OCI-LY1 (cell line): ENCODE data around the gene RPH3AL.

Experiments
- H2AFZ ChIP-seq: fragments of 200-600 bp; sonication (generic), shearing (Covaris generic); 2 replicates; pipeline ENCODE4 v1.6.0; 2014; ENCODE audit warnings: antibody characterized with exemption, mild to moderate bottlenecking, low read length
- H3F3A ChIP-seq: fragments of 200-600 bp; sonication (generic), shearing (Covaris generic); 2 replicates; pipeline ENCODE4 v1.6.0; 2014; ENCODE audit warnings: mild to moderate bottlenecking, antibody characterized with exemption, low read length, moderate library complexity; ENCODE audit not compliant: insufficient read depth
- H3K27ac ChIP-seq: fragments of 200-600 bp; sonication (generic); 2 replicates; pipeline ENCODE4 v1.5.1; 2014; ENCODE audit warnings: low read length, mixed run types, mild to moderate bottlenecking, low read depth; ENCODE audit not compliant: poor library complexity, severe bottlenecking
- H3K27me3 ChIP-seq: fragments of 200-600 bp; sonication (generic); 2 replicates; pipeline ENCODE4 v1.6.0; 2014; ENCODE audit warnings: antibody characterized with exemption, mild to moderate bottlenecking, low read length, moderate library complexity; ENCODE audit not compliant: insufficient read depth
- H3K36me3 ChIP-seq: fragments of 200-600 bp; sonication (generic); 2 replicates; pipeline ENCODE4 v1.6.1; 2014; ENCODE audit warnings: mild to moderate bottlenecking, antibody characterized with exemption, low read length, moderate library complexity, mixed read lengths; ENCODE audit not compliant: insufficient read depth
- H3K4me1 ChIP-seq: fragments of 200-600 bp; sonication (generic); 2 replicates; pipeline ENCODE4 v1.5.1; 2014; ENCODE audit warnings: mild to moderate bottlenecking, low read length, moderate library complexity; ENCODE audit not compliant: insufficient read depth, severe bottlenecking
- H3K4me2 ChIP-seq: fragments of 200-600 bp; sonication (generic), shearing (Covaris generic); 2 replicates; pipeline ENCODE4 v1.6.1; 2014; ENCODE audit warnings: low read length
- H3K4me3 ChIP-seq: fragments of 200-600 bp; sonication (generic); 2 replicates; pipeline ENCODE4 v1.5.1; 2014; ENCODE audit warnings: low read length, low read depth, mild to moderate bottlenecking, mixed read lengths; ENCODE audit not compliant: poor library complexity, severe bottlenecking
- H3K79me2 ChIP-seq: fragments of 200-600 bp; shearing (Covaris generic); 2 replicates; pipeline ENCODE4 v1.6.1; 2016; ENCODE audit warnings: mixed run types, low read length, mixed read lengths; ENCODE audit not compliant: insufficient read depth
- H3K9ac ChIP-seq: fragments of 200-600 bp; sonication (generic), shearing (Covaris generic); 2 replicates; pipeline ENCODE4 v1.6.1; 2014; ENCODE audit warnings: mild to moderate bottlenecking, low read length, mixed read lengths
- H3K9me2 ChIP-seq: fragments of 200-600 bp; sonication (generic), shearing (Covaris generic); 2 replicates; pipeline ENCODE4 v1.6.1; 2014; ENCODE audit warnings: low read depth, mild to moderate bottlenecking, low read length, mixed read lengths
- H3K9me3 ChIP-seq: fragments of 200-600 bp; shearing (Covaris generic); 2 replicates; pipeline ENCODE4 v1.6.1; 2014; ENCODE audit warnings: low read length, mixed read lengths
- H4K20me1 ChIP-seq: fragments of 200-600 bp; sonication (generic), shearing (Covaris generic); 2 replicates; pipeline ENCODE4 v1.6.0; 2016; ENCODE audit warnings: mild to moderate bottlenecking, low read length; ENCODE audit not compliant: insufficient read depth
- EZH2 ChIP-seq: fragments of 200-600 bp; sonication (generic), shearing (Covaris generic); IDR thresholded peaks from 2 replicates; pipeline ENCODE4 v1.8.0; 2017; ENCODE audit warnings: borderline replicate concordance, mixed run types, mild to moderate bottlenecking, antibody characterized with exemption, low read length, moderate library complexity, mixed read lengths
- TF ChIP-seq, protein P1 (sequence below): fragments of 200-600 bp; sonication (generic), shearing (Covaris generic); IDR thresholded peaks from 2 replicates; pipeline ENCODE4 v1.5.1; 2017; ENCODE audit warnings: mild to moderate bottlenecking, antibody characterized with exemption, low read length, moderate library complexity, mixed read lengths

Gene RPH3AL

GRCh38 chr17:238071-238963, 114.3 kb downstream of the RPH3AL start:
- Histone ChIP-seq H3F3A (peaks cover 12% of the 10 kb centered on the region), H3K27me3 (no peaks in the 10 kb centered on the region), H3K4me3 (peak overlapping the region; percentile 45), H3K4me1 (peaks cover 54% of the 10 kb centered on the region), H3K9me2 (no peaks in the 10 kb centered on the region), H3K27ac (peak overlapping the region; percentile 92), H4K20me1 (no peaks in the 10 kb centered on the region), H3K9me3 (no peaks in the 10 kb centered on the region), H3K36me3 (no peaks in the 10 kb centered on the region), H3K79me2 (no peaks in the 10 kb centered on the region), H2AFZ (0 out of 2 replicates have a peak overlapping the region, but pooled peaks have one; percentile 1), H3K9ac (peak overlapping the region; percentile 45), H3K4me2 (peak overlapping the region; percentile 57)
- TF ChIP-seq EZH2 = no peak
- TF ChIP-seq, protein P1, sequence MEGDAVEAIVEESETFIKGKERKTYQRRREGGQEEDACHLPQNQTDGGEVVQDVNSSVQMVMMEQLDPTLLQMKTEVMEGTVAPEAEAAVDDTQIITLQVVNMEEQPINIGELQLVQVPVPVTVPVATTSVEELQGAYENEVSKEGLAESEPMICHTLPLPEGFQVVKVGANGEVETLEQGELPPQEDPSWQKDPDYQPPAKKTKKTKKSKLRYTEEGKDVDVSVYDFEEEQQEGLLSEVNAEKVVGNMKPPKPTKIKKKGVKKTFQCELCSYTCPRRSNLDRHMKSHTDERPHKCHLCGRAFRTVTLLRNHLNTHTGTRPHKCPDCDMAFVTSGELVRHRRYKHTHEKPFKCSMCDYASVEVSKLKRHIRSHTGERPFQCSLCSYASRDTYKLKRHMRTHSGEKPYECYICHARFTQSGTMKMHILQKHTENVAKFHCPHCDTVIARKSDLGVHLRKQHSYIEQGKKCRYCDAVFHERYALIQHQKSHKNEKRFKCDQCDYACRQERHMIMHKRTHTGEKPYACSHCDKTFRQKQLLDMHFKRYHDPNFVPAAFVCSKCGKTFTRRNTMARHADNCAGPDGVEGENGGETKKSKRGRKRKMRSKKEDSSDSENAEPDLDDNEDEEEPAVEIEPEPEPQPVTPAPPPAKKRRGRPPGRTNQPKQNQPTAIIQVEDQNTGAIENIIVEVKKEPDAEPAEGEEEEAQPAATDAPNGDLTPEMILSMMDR = no peak

DNA sequence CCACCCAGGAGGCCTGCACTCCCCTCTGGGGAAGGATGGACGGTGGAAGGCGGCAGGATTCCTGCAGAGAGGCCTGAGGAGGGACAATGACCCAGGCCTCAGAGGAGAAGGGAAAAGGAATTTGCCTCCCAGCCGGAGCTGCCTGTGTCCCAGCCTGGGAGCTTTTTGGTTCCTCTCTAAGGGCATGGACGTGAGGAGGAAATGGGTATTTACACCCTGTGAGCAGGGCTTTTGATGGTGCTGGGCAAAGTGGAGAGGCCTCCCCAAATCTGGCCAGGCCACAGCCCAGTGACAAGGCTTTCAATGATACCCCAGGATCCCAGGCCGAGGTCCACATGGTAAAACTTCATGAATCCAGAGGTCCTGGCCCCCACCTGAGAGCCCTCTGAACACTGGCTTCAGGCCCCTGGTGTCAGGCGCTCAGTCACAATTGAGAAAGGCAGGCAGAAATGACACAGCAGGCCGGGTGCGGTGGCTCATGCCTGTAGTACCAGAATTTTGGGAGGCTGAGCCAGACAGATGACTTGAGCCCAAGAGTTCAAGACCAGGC, 115.1 kb downstream of the RPH3AL start:
- peak overlapping the region; percentile 45 for H3K4me3 ChIP-seq
- TF ChIP-seq EZH2 = no peak
- TF ChIP-seq, protein P1 = no peak
- no peaks in the 10 kb centered on the region for H3K36me3 ChIP-seq
- no peaks in the 10 kb centered on the region for H3K9me2 ChIP-seq
- no peak overlapping the region for H2AFZ ChIP-seq
- peaks cover 16% of the 10 kb centered on the region for H3F3A ChIP-seq
- H3K27me3 ChIP-seq = no peaks in the 10 kb centered on the region
- no peaks in the 10 kb centered on the region for H3K9me3 ChIP-seq
- H4K20me1 ChIP-seq = no peaks in the 10 kb centered on the region
- H3K27ac ChIP-seq = peak overlapping the region; percentile 92
- peak overlapping the region; percentile 45 for H3K9ac ChIP-seq
- H3K4me2 ChIP-seq = peak overlapping the region; percentile 57
- no peaks in the 10 kb centered on the region for H3K79me2 ChIP-seq
- peaks cover 63% of the 10 kb centered on the region for H3K4me1 ChIP-seq

- Histone ChIP-seq H3K79me2 (no peaks in the 10 kb centered on the region), H3K27me3 (no peaks in the 10 kb centered on the region), H3K36me3 (no peaks in the 10 kb centered on the region), H3K4me2 (peak overlapping the region; percentile 57; the same call in 1 of the 2 replicates), H3K9ac (peak overlapping the region; percentile 45; the same call in 1 of the 2 replicates), H3K4me1 (peaks cover 69% of the 10 kb centered on the region), H3K9me3 (no peaks in the 10 kb centered on the region), H3K9me2 (no peaks in the 10 kb centered on the region), H2AFZ (no peak overlapping the region), H4K20me1 (no peaks in the 10 kb centered on the region), H3F3A (peaks cover 21% of the 10 kb centered on the region), H3K27ac (peak overlapping the region; percentile 92), H3K4me3 (no peak overlapping the region)
- TF ChIP-seq EZH2 = no peak
- TF ChIP-seq, protein P1 = no peak
Observed at GRCh38 chr17:236641-237405, 115.8 kb downstream of the RPH3AL start.
